CD4-positive, alpha-beta memory T cell (primary cell): ENCODE measurements around the gene PARS2. TPM values are rescaled to one million over a fixed set of nuclear protein-coding genes. Genes with fewer than 3 reads are reported as not detected.

Experiments used
- CTCF ChIA-PET: fragments of 350-600 bp; sonication (Branson Sonifier 250); formaldehyde crosslinking; loops from one replicate; lab custom pipeline; 2021; ENCODE audit warnings: inconsistent platforms; ENCODE audit not compliant: partially characterized antibody; lab: Charles Lee
- POLR2A ChIA-PET: fragments of 350-600 bp; sonication (Branson Sonifier 250); formaldehyde crosslinking; loops from one replicate; lab custom pipeline; 2021; ENCODE audit not compliant: partially characterized antibody; lab: Charles Lee
- DNase-seq, 5 donors: peaks; one replicate each; pipeline versions ENCODE4 v3.0.0 to v3.0.0-alpha.2; 2020 to 2022; ENCODE audit warnings: mixed read lengths in 1 of 5
- H3K27ac ChIP-seq: one replicate; pipeline ENCODE4 v1.7.0; 2013; ENCODE audit warnings: low read depth, low read length
- H3K27me3 ChIP-seq: 2 replicates; pipeline ENCODE4 v1.7.0; 2013; ENCODE audit warnings: mild to moderate bottlenecking, low read length, moderate library complexity; ENCODE audit not compliant: insufficient read depth
- H3K36me3 ChIP-seq: 2 replicates; pipeline ENCODE4 v1.7.0; 2013; ENCODE audit warnings: mild to moderate bottlenecking, low read length, moderate library complexity; ENCODE audit not compliant: insufficient read depth
- H3K4me1 ChIP-seq: 2 replicates; pipeline ENCODE4 v1.7.0; 2013; ENCODE audit warnings: mild to moderate bottlenecking, low read length, moderate library complexity; ENCODE audit not compliant: insufficient read depth
- H3K4me3 ChIP-seq, 2 donors: one replicate each; pipeline ENCODE4 v1.7.0; 2013; ENCODE audit warnings: low read length in 2 of 2, mild to moderate bottlenecking in 1 of 2
- H3K9me3 ChIP-seq, 2 donors: one replicate each; pipeline ENCODE4 v1.7.0; 2013; ENCODE audit warnings: low read length in 2 of 2, control low read depth in 1 of 2; ENCODE audit not compliant: control insufficient read depth in 1 of 2
- H3K27ac Mint-ChIP-seq, 7 donors: one replicate each; pipeline ENCODE4 v1.8.0; 2020 to 2021; ENCODE audit warnings: mixed read lengths in 7 of 7, mild to moderate bottlenecking in 6 of 7, inconsistent platforms in 3 of 7, moderate library complexity in 3 of 7
- H3K27me3 Mint-ChIP-seq, 2 donors: one replicate each; pipeline ENCODE4 v1.8.0; 2020 to 2021; ENCODE audit warnings: mixed read lengths in 2 of 2
- H3K36me3 Mint-ChIP-seq, 2 donors: one replicate each; pipeline ENCODE4 v1.8.0; 2020 to 2021; ENCODE audit warnings: mixed read lengths in 2 of 2, inconsistent platforms in 1 of 2, mild to moderate bottlenecking in 1 of 2
- H3K4me1 Mint-ChIP-seq, 4 donors: one replicate each; pipeline ENCODE4 v1.8.0; 2020 to 2021; ENCODE audit warnings: mixed read lengths in 4 of 4, mild to moderate bottlenecking in 1 of 4
- H3K4me3 Mint-ChIP-seq, 8 donors: one replicate each; pipeline ENCODE4 v1.8.0; 2020 to 2021; ENCODE audit warnings: mixed read lengths in 8 of 8, mild to moderate bottlenecking in 7 of 8, moderate library complexity in 6 of 8, inconsistent platforms in 3 of 8
- H3K9me3 Mint-ChIP-seq, 8 donors: one replicate each; pipeline ENCODE4 v1.8.0; 2020 to 2021; ENCODE audit warnings: mixed read lengths in 8 of 8, mild to moderate bottlenecking in 5 of 8, inconsistent platforms in 3 of 8, moderate library complexity in 1 of 8
- intact Hi-C: fragments of 100-400 bp; cut with micrococcal nuclease; formaldehyde crosslinking; loops from one replicate; pipeline ENCODE4 v1.15.1; 2023
- polyA plus RNA-seq, 2 donors: library from polyadenylated mRNA; unstranded; fragments of 300-500 nt; fragmentation: Illumina TruSeq; gene quantifications; one replicate each; pipeline ENCODE4 v1.2.3, GENCODE V29; 2021
- total RNA-seq, 2 experiments: library from RNA; stranded (reverse); gene quantifications; one replicate each; pipeline ENCODE4 v1.2.3, GENCODE V29; 2021

PARS2 gene
- total and polyA plus RNA-seq, 4 experiments from 2014 or later = 0.42 to 6.0 (median 4.5) TPM

DNA sequence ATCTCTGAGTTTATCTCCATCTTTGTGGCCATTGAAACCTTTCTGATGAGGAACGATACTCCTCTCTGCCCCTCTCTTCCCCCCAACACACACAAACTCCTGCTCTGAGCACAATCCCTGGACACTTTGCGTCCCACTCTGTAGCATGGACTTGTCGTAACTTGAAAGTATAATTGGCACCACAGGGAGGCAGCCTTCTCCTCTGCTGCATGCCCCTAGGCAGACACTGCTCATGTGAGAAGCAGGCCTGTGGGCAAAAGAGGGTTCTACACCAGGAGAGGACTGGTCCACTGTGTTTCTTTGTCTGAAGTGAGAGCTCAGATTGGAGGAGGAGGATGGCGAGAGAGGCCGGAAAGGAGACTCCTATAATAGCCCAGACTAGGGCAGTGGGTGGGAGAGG is 3.8 kb upstream of the PARS2 start:
- ChIA-PET POLR2A (interaction anchor here (1.0 kb wide), 1 partner anchor 52 kb away, joined by 3 read pairs; the partner anchor contains the start of gene TTC4), CTCF (interaction anchor here (5.2 kb wide), 1 partner anchor 33 kb away, joined by 29 read pairs; the partner anchor contains the start of gene TTC22)
- no peak overlapping the region for H3K27ac ChIP-seq
- intact Hi-C loops = no loop called here
- no peaks in the 10 kb centered on the region for H3K9me3 ChIP-seq
- DNase-seq = no peak
- peaks cover 5 to 17% (median 11%) of the 10 kb centered on the region in 4 donors for H3K4me1 Mint-ChIP-seq
- no peaks in the 10 kb centered on the region for H3K27me3 Mint-ChIP-seq
- no peaks in the 10 kb centered on the region for H3K27me3 ChIP-seq
- no peaks in the 10 kb centered on the region for H3K36me3 ChIP-seq
- peaks cover 9% of the 10 kb centered on the region for H3K4me1 ChIP-seq
- H3K4me3 Mint-ChIP-seq = no peak overlapping the region
- H3K9me3 Mint-ChIP-seq = peaks cover 0 to under 1% (median 0%) of the 10 kb centered on the region in 8 donors
- H3K27ac Mint-ChIP-seq = peak overlapping the region in 1 of 7 donors; percentile 73
- peaks cover 0 to 3% of the 10 kb centered on the region in 2 donors for H3K36me3 Mint-ChIP-seq
- no peak overlapping the region for H3K4me3 ChIP-seq

- no peak overlapping the region for H3K27ac Mint-ChIP-seq
- POLR2A ChIA-PET = interaction anchor here (1.0 kb wide), 1 partner anchor 51 kb away, joined by 3 read pairs; the partner anchor contains the start of gene TTC4
- H3K4me3 Mint-ChIP-seq = no peak overlapping the region
These were observed 3.2 kb upstream of the PARS2 start for GRCh38 chr1:54767526-54767925.

DNA sequence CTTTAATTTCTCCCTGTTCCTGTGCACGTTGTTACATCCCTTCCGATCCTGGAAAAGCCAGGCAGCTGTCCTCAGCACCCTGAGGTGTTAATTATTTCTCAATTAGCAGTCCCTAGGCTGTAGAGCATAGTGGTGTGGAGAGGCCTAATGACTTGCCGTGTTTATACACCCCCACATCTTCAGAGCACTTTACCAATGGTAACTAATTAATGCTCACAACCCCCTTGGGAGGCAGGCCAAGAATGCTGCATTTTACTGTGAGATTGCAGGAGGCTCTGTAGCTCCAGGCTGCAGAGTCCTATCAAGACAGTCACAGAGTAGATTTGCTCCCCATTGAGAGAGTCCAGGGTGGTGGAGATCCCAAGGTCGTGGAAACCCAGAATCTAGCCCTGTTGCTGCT is 2.4 kb upstream of the PARS2 start:
- Histone ChIP-seq H3K9me3 (no peaks in the 10 kb centered on the region), H3K4me1 (peaks cover 11% of the 10 kb centered on the region), H3K27me3 (no peaks in the 10 kb centered on the region), H3K4me3 (no peak overlapping the region), H3K27ac (no peak overlapping the region), H3K36me3 (no peaks in the 10 kb centered on the region)
- H3K27me3 Mint-ChIP-seq = no peaks in the 10 kb centered on the region
- no peak for DNase-seq
- ChIA-PET POLR2A (no interaction called here), CTCF (interaction anchor here (5.2 kb wide), 1 partner anchor 34 kb away, joined by 29 read pairs; the partner anchor contains the start of gene TTC22)
- peaks cover 0 to 2% (median 0%) of the 10 kb centered on the region in 8 donors for H3K9me3 Mint-ChIP-seq
- peaks cover 0 to 3% of the 10 kb centered on the region in 2 donors for H3K36me3 Mint-ChIP-seq
- peak overlapping the region in 2 of 7 donors; percentile 50 to 59 for H3K27ac Mint-ChIP-seq
- peaks cover 8 to 22% (median 15%) of the 10 kb centered on the region in 4 donors for H3K4me1 Mint-ChIP-seq
- H3K4me3 Mint-ChIP-seq = no peak overlapping the region
- intact Hi-C loops = no loop called here

More at GRCh38 chr1:54767526-54767925, 3.2 kb upstream of the PARS2 start:
- Histone ChIP-seq H3K27me3 (no peaks in the 10 kb centered on the region), H3K27ac (no peak overlapping the region), H3K4me3 (no peak overlapping the region), H3K4me1 (peaks cover 11% of the 10 kb centered on the region), H3K36me3 (no peaks in the 10 kb centered on the region), H3K9me3 (no peaks in the 10 kb centered on the region)
- intact Hi-C loops = no loop called here
- Mint-ChIP-seq H3K9me3 (peaks cover 0 to 2% (median 0%) of the 10 kb centered on the region in 8 donors), H3K36me3 (peaks cover 0 to 3% of the 10 kb centered on the region in 2 donors), H3K27me3 (no peaks in the 10 kb centered on the region), H3K4me1 (peaks cover 8 to 22% (median 15%) of the 10 kb centered on the region in 4 donors)
- DNase-seq = no peak
- CTCF ChIA-PET = interaction anchor here (5.2 kb wide), 1 partner anchor 33 kb away, joined by 29 read pairs; the partner anchor contains the start of gene TTC22

GRCh38 chr1:54764922-54765561 is 719 bp upstream of the PARS2 start:
- peaks cover 0 to 2% (median 0%) of the 10 kb centered on the region in 8 donors for H3K9me3 Mint-ChIP-seq
- H3K9me3 ChIP-seq = no peaks in the 10 kb centered on the region
- H3K27me3 ChIP-seq = no peaks in the 10 kb centered on the region
- no peaks in the 10 kb centered on the region for H3K36me3 ChIP-seq
- ChIA-PET CTCF (interaction anchor here (5.2 kb wide), 1 partner anchor 36 kb away, joined by 29 read pairs; the partner anchor contains the start of gene TTC22), POLR2A (interaction anchor here (0.6 to 3.4 kb wide), 4 partner anchors 35 to 766 kb away, joined by 4 to 24 read pairs (median 10); partner anchors contain the start of genes TCEANC2, TMEM59, TTC22 and TTC4)
- peaks cover 0 to 5% of the 10 kb centered on the region in 2 donors for H3K36me3 Mint-ChIP-seq
- peaks cover 8 to 25% (median 19%) of the 10 kb centered on the region in 4 donors for H3K4me1 Mint-ChIP-seq
- peak overlapping the region; percentile 56 for H3K27ac ChIP-seq
- peak overlapping the region; percentile 58 to 100 for H3K4me3 ChIP-seq
- H3K27me3 Mint-ChIP-seq = no peaks in the 10 kb centered on the region
- H3K4me1 ChIP-seq = peaks cover 11% of the 10 kb centered on the region
- intact Hi-C loops = loop anchor here (1.0 to 2.0 kb wide), 5 partner anchors 36 to 927 kb away; partner anchors contain the start of genes LRRC42, NDC1, TCEANC2 and TMEM59
- no peak for DNase-seq
- H3K4me3 Mint-ChIP-seq = peak overlapping the region; percentile 92 to 98 (median 94)
- H3K27ac Mint-ChIP-seq = peak overlapping the region; percentile 84 to 97 (median 93)

DNA sequence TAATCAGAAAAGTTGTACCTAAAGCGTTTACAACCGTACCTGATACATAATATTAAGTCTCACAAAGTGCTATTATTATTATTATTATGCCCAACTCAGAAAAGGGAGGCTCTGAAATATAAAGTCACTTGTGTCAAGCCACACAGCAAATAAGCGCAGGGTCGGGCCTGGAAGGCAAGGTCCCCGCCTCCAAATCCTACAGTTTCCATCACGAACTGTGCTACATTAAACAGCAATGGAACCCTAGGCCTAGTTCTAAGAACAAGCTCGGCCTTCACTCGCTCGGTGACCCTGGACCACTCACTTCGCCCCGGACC is 549 bp downstream of the PARS2 start:
- Histone ChIP-seq H3K36me3 (no peaks in the 10 kb centered on the region), H3K27ac (peak overlapping the region; percentile 71), H3K27me3 (no peaks in the 10 kb centered on the region), H3K4me3 (peak overlapping the region; percentile 92 to 100), H3K9me3 (no peaks in the 10 kb centered on the region), H3K4me1 (peaks cover 11% of the 10 kb centered on the region)
- H3K4me3 Mint-ChIP-seq = peak overlapping the region; percentile 92 to 98 (median 94)
- peaks cover 0 to 10% of the 10 kb centered on the region in 2 donors for H3K36me3 Mint-ChIP-seq
- H3K27me3 Mint-ChIP-seq = no peaks in the 10 kb centered on the region
- H3K4me1 Mint-ChIP-seq = peaks cover 8 to 27% (median 19%) of the 10 kb centered on the region in 4 donors
- H3K27ac Mint-ChIP-seq = peak overlapping the region; percentile 68 to 97 (median 91)
- DNase-seq = no peak
- POLR2A ChIA-PET = interaction anchor here (2.1 to 3.4 kb wide), 3 partner anchors 37 to 710 kb away, joined by 7 to 24 read pairs (median 13); partner anchors contain the start of genes TCEANC2, TMEM59, TTC22 and TTC4
- intact Hi-C loops = loop anchor here (1.0 to 2.0 kb wide), 5 partner anchors 37 to 925 kb away; partner anchors contain the start of genes LRRC42, NDC1, TCEANC2 and TMEM59
- peaks cover 0 to 2% (median 0%) of the 10 kb centered on the region in 8 donors for H3K9me3 Mint-ChIP-seq
- CTCF ChIA-PET = interaction anchor here (1.0 to 1.7 kb wide), 2 partner anchors 37 to 49 kb away, joined by 3 to 4 read pairs; partner anchors contain the start of gene TTC22

DNA sequence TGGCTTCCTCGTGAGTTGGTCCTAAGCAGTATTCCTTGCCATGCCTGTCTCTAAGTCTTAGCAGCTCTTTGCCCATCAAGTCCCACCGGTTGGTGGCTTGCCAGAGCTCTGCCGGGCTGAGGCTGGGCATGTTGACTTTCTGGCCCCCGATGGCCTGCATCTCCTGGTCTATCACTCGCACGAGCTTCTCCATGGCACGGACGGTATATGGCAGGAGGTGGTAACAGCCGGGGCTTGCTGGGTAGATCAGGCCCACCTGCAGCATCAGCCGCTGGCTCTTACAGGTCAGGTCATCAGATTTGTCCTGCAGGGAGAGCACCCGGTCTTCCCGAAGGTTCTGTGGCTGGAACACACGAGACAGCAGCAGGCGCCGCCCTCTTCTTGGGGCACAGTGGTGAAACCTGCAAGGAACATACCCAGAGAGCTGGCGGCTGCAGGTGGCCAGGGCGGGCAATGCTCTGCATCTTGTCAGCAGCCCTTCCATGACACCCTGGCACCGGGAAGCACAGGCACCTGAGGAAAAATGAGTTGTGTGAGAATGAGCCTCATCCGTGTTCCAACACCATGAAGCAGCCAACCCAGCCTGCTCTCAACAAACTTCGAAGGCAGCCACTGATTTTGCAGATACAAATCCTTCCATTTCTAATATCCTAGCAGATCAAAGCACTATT is 5.5 kb downstream of the PARS2 start:
- CTCF ChIA-PET = no interaction called here
- Histone ChIP-seq H3K4me1 (peaks cover 9% of the 10 kb centered on the region), H3K27ac (no peak overlapping the region), H3K9me3 (no peaks in the 10 kb centered on the region), H3K36me3 (peaks cover 8% of the 10 kb centered on the region), H3K4me3 (no peak overlapping the region), H3K27me3 (no peaks in the 10 kb centered on the region)
- peaks cover 0 to 2% (median 0%) of the 10 kb centered on the region in 8 donors for H3K9me3 Mint-ChIP-seq
- peaks cover 4 to 17% (median 11%) of the 10 kb centered on the region in 4 donors for H3K4me1 Mint-ChIP-seq
- no peak overlapping the region for H3K4me3 Mint-ChIP-seq
- H3K27me3 Mint-ChIP-seq = no peaks in the 10 kb centered on the region
- peaks cover 14 to 18% of the 10 kb centered on the region in 2 donors for H3K36me3 Mint-ChIP-seq
- H3K27ac Mint-ChIP-seq = no peak overlapping the region
- POLR2A ChIA-PET = no interaction called here
- intact Hi-C loops = no loop called here
- no peak for DNase-seq
